Measurements from ENCODE around the gene STRIP1.

STRIP1 gene

GRCh38 chr1:110083061-110083865 is 48.8 kb downstream of the STRIP1 start:
- TF ChIP-seq CTCF (IDR thresholded peaks at IDR 0.05; ENCODE audit: extremely low read depth, insufficient read depth, missing control alignments) = no peak
- peak; percentile 53 for DNase-seq (ENCODE audit: low spot score)
- in situ Hi-C loops (cut with MboI; ENCODE audit: low pct_unique_long_range_greater_than_20kb, low sequenced_read_pairs, unreplicated experiment) = no loop called here

GRCh38 chr1:110083866-110084226 is 49.4 kb downstream of the STRIP1 start:
- in situ Hi-C loops (cut with MboI; ENCODE audit: low pct_unique_long_range_greater_than_20kb, low sequenced_read_pairs, unreplicated experiment) = no loop called here
- no peak for DNase-seq (ENCODE audit: low spot score)
- TF ChIP-seq CTCF (IDR thresholded peaks at IDR 0.05; ENCODE audit: extremely low read depth, insufficient read depth, missing control alignments) = no peak

- no peak for TF ChIP-seq CTCF (IDR thresholded peaks at IDR 0.05; ENCODE audit: extremely low read depth, insufficient read depth, missing control alignments)
- in situ Hi-C loops (cut with MboI; ENCODE audit: low pct_unique_long_range_greater_than_20kb, low sequenced_read_pairs, unreplicated experiment) = no loop called here
- peak; percentile 71 for DNase-seq (ENCODE audit: low spot score)
Observed at GRCh38 chr1:110084227-110085078, 50.0 kb downstream of the STRIP1 start.

GRCh38 chr1:110085671-110086070 is 51.2 kb downstream of the STRIP1 start:
- no peak for TF ChIP-seq CTCF (IDR thresholded peaks at IDR 0.05; ENCODE audit: extremely low read depth, insufficient read depth, missing control alignments)
- DNase-seq (ENCODE audit: low spot score) = no peak
- in situ Hi-C loops (cut with MboI; ENCODE audit: low pct_unique_long_range_greater_than_20kb, low sequenced_read_pairs, unreplicated experiment) = no loop called here

GRCh38 chr1:110086961-110087360 is 52.5 kb downstream of the STRIP1 start:
- in situ Hi-C loops (cut with MboI; ENCODE audit: low pct_unique_long_range_greater_than_20kb, low sequenced_read_pairs, unreplicated experiment) = no loop called here
- no peak for TF ChIP-seq CTCF (IDR thresholded peaks at IDR 0.05; ENCODE audit: extremely low read depth, insufficient read depth, missing control alignments)
- DNase-seq (ENCODE audit: low spot score) = no peak

- in situ Hi-C loops (cut with MboI; ENCODE audit: low pct_unique_long_range_greater_than_20kb, low sequenced_read_pairs, unreplicated experiment) = no loop called here
- peak; percentile 79 for DNase-seq (ENCODE audit: low spot score)
- peak; percentile 77 for TF ChIP-seq CTCF (IDR thresholded peaks at IDR 0.05; ENCODE audit: extremely low read depth, insufficient read depth, missing control alignments)
Observed at GRCh38 chr1:110087812-110088738, 53.7 kb downstream of the STRIP1 start.

Data from GM13977 (cell line).